GM18517 (cell line): ENCODE data around the gene TACC2.

Experiments
- ATAC-seq: cut with Tn5 transposase; IDR thresholded peaks from one replicate; pipeline ENCODE4 v1.9.1; 2021; ENCODE audit warnings: mild to moderate bottlenecking, moderate library complexity; ENCODE audit not compliant: unreplicated experiment

Gene TACC2

DNA sequence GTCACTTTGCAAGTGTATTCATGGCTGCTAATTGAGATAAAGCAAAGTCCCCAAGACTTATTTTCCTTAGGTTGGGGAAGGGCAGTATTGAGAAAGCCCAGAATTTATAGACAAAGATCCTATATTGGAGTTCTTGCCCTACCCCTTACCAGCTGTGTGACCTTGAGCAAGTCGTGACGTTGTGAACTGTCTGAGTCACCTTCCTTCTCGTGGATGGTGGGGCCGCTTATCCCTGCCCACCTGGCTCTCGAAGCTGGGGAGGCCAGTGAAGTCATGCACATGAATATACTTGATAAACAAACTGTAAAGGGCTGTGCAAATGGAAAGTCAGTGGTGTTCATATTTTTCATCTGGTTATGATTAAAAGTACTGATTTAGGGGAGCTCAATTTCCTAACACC is 127.4 kb downstream of the TACC2 start:
- no peak for ATAC-seq

DNA sequence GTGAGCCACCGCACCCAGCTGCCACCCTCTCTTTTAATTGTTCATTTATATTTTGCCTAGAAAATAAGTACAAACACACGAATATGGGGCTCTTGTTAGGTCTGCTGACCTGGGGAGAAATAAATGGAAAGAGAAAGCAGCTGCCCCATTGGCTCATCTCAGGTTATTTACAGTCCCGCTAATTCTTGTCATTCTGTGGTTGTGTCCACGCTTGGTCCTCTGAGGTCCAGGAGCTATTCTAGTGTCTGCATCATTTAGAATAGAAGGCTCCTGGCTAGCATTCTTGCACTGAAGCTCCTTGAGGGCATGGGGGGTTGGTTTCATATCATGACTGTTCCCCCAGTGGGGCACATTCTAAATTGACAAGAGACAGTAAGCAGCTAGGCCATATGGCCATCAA is 128.5 kb downstream of the TACC2 start:
- ATAC-seq = no peak

DNA sequence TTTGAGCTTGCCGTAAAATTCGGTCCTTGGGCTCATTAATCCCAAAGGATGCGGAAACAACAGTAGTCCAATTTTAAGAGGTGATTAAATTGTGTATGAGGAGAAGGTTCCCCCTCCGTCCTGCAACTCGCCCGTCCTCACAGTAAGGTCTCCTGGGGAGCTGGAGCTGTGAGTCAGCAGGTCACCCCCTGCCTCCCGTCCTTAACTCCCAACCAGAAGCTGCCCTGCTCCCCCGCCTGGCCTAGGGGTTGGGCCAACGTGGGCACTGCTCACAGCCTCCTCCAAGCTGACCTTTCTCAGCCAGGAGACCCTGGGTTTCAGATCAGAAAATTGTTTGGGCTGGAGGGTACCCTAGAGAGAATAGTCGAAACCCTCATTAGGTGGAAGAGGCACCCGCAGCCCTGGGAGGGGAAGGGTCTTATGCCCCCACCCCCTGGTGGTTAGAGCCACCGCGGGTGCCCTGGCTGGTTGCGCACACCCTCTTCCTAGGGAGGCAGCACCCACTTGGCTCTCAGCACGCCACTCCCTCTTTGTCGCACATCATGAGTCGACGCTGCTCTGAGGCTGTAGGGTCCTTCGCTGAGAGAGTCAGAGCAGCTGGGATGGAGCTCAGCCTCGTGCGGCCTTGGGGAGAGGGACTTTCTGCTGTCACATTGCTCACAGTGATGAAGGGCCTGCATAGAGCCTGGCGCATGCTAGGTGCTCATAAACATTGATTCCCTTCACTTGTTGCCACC is 131.2 kb downstream of the TACC2 start:
- no peak for ATAC-seq

DNA sequence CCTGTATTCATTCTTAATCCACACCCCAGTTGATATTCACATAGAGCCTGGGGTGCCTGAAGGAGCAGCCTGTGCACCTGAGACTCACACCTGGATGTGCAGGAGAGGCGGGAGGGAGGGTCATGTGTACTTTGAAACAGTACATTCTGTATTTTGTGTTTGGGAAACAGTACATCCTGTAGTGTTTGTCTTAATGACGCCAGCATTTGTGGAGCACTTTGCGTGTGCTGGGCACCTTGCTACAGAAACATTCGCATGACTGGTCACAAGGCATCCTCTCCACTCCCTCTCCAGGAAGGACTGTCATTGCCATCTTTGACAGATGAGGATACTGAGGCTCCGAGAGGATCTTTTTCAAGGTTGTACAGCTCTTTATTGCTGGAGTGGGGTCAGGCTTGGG is 132.1 kb downstream of the TACC2 start:
- no peak for ATAC-seq

DNA sequence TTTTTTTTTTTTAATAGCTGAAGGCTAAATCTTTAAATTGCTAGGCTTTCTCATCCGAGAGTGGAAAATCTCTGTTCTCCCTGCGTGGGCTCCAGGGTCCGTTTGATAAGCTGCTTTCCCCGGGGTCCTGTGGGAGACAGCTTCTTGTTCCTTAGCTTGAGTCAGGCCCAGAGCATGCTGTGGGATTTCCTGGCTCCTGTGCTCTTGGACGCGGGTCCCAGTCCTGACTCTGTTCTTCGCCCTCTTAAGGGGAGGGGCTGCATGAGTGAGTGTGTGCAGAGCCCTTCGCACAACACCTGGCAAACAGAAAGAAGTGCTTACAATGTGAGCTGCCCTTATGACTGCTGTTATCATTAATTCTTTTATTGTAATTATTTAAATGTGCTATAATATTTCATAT is 133.5 kb downstream of the TACC2 start:
- ATAC-seq = no peak

DNA sequence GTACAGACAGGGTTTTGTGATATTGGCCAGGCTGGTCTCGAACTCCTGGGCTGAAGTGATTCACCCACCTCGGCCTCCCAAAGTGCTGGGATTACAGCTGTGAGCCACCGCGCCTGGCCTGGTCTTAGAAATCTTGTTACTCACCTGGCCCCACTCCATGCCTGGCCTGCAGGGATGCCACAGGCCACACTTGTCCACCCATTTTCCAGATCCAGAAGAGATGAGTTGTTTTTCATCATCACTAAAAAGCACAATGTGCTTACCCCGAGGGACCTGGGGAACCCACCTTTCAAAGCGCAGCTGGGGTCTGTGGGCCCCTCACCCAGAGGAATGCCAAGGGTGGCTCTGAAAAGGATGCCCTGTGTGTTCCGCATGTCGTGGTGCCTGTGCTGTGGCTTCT is 134.2 kb downstream of the TACC2 start:
- ATAC-seq = no peak

DNA sequence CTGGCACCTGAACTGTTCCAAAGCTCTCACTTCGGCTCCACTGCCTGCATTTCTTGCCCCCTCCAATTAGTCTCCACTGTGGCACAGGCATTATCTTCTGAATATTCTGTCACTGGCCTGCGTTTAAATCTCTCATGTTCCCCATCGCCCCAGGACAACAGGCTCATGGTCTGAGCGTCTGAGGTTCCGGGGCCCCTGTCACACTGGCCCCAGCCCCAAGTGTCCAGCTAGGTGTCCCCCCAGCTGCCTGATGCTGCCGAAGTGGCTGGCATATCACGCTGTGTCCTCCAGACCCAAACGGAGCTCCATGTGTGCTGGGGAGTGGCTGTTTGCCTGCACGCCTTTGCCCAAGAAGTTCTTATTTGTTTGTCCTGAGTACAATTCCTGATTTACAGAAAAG is 135.4 kb downstream of the TACC2 start:
- ATAC-seq = no peak

DNA sequence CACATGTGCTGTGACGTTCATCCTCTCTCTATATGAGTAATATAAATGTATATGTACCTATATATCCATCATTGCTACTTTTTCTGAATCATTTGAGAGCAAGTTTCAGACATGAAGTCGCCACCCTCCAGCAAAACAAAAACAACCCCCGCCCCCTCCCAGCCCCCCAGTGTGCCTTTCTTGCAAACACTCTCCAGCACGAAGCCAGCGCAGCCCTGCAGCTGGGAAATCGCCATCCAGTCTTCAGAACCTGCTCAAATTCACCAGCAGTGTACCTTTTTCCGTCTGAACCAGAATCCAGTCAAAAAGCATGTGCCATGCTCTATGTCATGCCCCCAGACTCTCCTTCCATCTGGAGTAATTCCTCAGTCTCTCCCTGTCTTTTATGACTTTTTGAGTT is 135.8 kb downstream of the TACC2 start:
- no peak for ATAC-seq

DNA sequence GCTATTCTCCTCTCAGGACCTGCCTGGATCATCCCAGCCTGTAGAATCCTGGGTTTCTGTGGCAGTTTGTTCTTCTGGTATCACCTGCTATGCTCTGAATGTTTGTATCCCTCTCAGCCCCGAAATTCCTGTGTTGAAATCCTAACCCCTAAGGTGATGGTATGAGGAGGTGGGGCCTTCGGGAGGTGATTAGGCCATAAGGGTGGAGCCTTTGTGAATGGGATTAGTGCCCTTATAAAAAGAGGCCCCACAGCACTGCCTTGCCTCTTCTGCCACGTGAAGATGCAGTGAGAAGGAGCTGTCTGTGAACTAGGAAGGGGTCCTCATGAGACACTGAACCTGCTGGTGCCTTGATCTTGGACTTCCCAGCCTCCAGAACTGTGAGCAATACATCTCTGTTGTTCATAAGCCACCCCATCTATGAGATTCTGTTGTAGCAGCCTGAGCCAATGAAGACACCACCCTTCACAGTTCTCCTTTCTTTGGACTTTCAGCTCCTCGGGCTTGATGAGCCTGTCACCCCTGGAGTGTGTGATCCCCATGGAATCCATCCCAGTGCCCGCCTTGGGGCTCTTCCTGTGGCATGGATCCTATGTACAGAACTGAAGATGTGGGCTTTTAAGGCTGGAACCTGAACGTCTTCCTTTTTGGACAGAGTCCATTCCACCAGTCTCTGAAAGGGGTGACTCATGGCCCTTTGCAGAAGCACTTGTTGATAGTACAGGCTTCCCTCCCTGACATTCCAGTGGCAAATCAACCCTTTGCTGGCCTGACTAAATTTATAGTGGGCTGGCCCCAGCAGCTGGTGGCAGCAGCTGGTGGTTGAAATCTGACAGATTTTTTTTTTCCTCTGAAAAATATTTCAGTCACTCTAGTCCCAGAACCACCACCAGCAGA is 138.0 kb downstream of the TACC2 start:
- ATAC-seq = no peak

DNA sequence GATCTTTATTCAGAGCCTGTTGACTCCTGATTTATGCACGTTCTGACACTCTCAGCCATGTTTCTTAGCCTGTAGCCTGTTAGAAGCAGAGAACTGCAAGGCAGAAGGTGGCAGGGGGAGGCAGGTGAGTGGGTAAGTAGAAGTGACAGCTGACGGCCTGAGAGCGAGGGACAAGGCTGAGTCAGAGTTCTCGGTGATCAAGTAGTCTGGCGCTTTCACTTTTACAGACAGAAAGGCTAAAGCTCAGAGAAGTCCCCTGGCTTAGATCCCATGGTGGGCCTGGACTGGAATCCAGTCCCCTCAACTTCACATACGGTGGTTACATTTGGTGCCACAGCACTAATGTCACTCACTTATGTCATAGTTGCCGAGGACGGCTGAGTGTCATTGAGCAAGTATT is 139.0 kb downstream of the TACC2 start:
- ATAC-seq = no peak

DNA sequence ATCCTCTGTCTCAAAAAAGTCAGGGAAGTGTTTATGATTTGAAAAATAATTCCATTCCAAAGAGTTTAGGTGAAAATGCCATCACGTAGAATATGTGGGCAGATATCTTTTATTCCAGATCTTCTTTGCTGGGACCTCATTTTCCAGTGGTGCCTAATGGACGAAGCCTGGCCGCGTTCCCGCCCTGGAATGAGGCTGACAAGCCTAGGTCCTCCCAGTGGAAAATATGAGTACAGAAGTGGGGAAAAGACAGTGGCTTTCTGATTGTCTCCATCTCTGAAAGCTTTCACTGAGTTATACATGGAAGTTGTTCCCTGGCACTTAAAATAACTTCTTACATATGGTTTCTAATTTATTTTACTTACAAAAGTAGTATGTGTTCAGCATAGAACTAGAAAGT is 139.4 kb downstream of the TACC2 start:
- ATAC-seq = no peak

DNA sequence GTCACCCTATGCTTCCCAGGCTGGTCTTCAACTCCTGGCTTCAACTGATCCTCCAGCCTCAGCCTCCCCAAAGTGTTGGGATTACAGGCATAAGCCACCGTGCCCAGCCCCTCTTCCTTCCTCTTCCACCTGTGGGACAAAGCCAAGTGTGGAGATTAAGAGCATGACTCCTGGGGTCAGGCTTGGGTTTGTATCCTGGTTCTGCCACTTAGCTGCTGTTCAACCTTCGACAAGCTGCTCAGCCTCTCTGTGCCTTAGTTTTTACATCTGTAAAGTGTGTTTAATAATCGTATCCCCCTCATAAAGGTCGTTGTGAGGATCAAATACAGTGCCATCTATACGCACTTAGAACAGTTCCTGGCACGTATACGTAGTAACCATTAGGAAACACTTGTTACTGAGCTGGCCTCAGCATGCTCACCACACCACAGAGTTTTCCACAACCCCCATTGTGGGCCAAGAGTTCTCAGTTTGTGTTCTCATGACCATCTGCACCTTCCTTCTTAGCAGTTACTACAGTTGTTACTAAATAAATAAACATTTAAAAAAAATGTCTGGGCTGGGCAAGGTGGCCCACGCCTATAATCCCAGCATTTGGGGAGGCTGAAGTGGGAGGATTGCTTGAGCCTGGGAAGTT is 141.6 kb downstream of the TACC2 start:
- no peak for ATAC-seq

DNA sequence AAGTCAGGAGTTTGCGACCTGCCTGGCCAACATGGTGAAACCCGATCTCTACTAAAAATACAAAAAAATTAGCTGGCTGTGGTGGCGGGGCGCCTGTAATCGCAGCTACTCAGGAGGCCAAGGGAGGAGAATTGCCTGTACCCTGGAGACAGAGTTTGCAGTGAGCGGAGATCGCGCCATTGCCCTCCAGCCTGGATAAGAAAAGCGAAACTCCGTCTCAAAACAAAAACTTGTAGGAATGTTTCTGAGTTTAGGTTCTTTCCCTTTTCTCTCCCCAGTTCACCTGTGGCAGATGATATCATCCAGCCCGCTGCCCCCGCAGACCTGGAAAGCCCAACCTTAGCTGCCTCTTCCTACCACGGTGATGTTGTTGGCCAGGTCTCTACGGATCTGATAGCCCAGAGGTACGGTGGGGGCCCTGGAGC is 143.4 kb downstream of the TACC2 start:
- ATAC-seq = no peak

DNA sequence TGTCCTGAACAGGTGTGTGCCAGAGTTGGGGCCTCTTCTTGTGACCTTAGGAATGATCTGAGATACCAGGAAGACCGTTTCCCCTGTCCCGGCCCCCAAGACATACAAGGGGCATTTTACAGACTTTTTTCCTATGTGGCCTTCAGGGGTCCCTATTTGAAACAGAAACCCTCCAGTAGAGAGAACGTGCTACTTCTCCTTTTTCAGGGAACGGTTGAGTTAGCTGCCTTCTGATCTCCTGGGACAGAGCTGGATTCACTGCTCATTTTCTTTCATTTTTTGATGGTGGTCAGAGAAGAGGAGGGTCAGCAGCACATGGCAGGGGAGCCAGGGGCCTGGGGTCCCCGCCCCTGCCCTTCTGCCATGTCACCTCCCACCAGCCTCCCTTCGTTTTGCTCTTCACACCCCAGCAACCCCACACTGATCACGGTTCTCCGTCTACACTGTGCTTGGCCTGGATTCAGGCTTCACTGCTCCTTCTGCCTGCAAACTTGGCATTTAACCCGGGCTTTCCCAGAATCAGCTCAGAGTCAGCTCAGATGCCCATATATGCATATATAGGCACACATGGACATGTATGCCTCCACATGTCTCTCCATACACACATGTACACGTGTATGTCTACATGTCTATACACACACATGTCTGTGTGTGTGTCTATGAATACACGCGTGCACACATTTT is 144.1 kb downstream of the TACC2 start:
- ATAC-seq = no peak

DNA sequence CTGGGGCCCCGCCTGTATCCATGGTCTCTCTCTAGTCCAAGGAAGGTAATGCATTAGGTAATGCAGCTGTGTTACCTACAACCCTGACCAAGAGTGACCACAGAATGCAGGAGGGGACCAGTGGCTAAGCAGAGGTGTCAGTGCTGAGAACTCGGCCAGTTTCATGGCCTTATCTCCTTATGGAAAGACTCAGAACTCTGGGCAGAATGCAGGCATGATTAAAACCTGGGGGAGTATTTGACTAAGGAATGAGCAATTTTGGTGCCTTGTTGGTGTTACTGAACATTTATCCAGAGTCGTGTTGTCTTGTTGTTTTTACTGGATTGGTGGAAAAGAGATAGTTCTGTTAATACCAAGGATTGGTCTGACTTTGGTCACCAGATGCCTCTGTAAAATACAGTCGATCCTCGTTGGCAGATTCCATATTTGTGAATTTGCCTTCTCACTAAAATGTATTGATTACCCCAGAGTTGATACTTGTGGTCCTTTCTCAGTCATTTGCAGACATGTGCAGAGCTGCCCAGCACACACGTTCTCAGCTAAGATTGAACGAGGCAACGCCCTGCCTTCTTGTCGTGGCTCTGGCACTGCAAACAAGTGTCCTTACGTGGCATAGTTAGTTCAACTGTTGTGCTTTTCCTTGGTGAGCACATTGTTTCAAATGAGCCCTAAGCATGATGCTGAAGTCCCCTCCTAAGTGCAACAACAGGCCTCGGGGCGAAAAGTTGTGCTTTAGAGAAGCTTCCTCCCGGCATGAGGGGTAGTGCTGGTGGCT is 146.5 kb downstream of the TACC2 start:
- no peak for ATAC-seq

DNA sequence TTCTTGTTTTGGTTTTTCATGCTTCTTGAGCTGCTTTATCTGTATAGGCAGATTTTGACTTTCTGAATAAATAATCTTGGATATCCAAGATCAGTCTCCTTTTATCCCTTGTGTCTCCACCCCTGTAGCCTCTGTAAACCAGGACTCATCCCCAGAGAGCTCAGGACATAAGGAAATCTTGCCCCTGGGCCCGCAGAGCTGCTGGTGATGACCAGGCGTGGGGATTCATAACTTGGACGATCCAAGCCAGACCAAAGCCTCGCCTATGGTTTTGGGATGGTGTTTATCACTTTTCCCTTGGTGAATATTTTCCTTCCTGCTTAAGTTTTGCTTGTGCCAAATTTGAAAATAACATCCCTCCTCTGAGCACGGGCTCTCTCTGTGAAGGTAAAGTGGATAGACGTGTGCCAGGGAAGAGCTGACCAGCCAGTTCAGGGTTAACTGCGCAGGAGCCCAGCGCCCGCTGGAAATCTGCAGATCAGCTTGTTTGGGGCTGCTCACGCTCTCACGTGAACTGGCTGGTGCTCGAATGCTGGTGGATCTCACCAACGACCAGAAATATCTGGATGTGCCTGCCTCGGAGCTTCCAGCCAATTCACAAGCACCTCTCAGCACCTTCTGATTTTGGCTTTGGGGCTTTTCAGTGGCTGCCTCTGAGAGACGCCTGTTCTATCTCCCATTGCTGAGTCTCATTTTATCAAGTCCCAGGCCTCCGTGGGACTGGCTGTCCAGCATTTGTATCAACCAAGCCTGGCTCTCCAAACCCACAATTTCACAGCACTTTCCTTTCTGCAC is 150.1 kb downstream of the TACC2 start:
- no peak for ATAC-seq

DNA sequence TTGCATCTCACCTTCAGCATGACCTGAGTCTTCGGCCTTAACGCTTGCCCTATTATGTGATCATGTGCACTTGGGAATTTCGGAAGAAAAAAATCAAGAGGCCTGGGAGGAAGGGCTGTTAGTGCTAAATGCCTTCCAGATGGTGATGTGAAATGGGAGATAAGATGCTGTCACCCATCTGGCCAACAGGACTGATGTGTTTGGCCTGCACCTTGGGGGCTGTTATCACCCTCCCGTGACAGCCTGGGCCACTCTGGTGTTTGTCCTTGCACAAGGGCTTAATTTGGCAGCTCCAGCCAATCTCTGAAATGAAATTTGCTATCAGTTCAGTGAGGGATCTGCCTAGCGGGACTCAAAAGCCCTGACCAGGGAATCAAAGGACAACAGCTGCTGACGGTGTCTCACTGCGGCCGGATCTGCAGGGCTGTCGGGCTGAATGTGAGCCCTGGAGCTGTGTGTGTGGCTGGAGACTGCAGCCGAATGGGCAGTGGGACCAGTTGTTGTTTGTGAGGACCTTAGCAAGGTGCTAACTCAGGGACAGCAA is 150.7 kb downstream of the TACC2 start:
- no peak for ATAC-seq

DNA sequence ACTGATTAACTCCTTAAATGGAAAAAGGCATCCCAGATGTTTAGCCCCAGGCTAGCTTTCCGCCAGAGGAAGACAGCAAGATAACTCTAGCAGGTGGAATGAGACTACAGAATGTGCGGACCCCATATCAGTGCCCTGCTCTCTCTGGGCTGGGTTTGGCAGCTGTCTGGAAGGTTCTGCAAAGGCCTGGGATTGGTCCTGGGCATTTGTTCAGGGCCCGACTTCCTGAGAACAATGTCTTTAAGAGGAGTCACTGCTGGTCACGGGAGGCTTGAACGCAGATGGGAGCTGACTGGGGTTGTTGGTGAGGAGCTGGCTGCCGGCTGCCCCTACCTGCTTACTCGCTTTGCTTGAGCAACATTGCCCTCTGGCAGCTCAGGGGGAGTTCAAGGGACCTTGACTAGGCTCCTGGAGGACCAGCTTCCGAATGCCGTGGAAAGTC is 151.5 kb downstream of the TACC2 start:
- no peak for ATAC-seq

DNA sequence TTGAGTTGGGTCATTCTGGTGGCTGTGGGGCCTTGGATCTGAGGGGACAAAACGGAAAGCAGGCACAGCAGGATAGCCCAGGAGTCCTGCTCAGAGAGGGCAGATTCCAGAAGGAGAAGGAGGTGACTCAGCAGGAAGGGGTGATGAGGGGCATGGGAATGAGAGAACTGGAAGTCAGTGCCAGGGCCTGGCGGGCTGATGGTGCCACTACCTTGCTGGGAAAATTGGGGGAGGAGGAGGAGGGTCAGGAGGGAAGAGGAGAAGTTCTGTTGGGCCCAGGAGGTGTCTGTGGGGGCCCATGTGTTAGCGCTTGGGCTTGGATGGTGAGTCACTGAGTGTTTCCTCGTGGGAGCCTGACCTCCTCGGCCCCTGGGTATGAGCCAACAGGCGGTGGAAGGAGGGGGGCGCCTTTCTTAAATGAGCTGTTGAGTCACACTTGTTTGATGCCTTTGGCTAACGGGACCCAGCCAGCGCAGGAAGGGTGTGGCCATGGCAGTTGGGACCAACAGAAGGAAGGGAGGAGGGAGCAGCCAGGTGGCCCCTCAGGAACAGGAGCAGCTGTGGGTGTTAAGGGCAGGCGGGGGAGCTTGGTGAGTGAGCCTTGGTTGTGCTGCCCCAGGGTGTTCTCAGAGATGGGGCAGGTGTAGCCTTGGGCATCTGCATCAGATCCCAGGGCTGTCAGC is 152.1 kb downstream of the TACC2 start:
- no peak for ATAC-seq
